HEK293 (cell line): ENCODE results near the gene TASOR2.

Experiments used
- CTCF ChIA-PET: fragments of 350-600 bp; formaldehyde crosslinking; extraction: SDS; loops from one replicate; lab custom pipeline; 2021; ENCODE audit warnings: antibody characterized with exemption; lab: Yijun Ruan, JAX
- POLR2A ChIA-PET: fragments of 300-600 bp; formaldehyde crosslinking; extraction: SDS; loops from one replicate; lab custom pipeline; 2020; ENCODE audit warnings: antibody characterized with exemption, inconsistent platforms; lab: Yijun Ruan, JAX
- H3K27ac ChIP-seq: fragments of 200-500 bp; sonication (Bioruptor generic); 2 replicates; pipeline ENCODE4 v1.5.1; 2014; ENCODE audit warnings: low read depth, low read length, control low read depth, inconsistent platforms; ENCODE audit errors: extremely low read depth
- H3K36me3 ChIP-seq, 2 experiments: fragments of 200-500 bp in 1 of 2; sonication (Bioruptor generic) in 1 of 2; 1 replicate in 1 of 2; 2 replicates in 1 of 2; pipeline ENCODE4 v1.5.1; 2014 to 2017; ENCODE audit warnings: inconsistent platforms in 2 of 2, low read length in 2 of 2; ENCODE audit not compliant: control insufficient read depth in 2 of 2, insufficient read depth in 1 of 2
- H3K4me1 ChIP-seq: fragments of 200-500 bp; sonication (Bioruptor generic); 2 replicates; pipeline ENCODE4 v1.5.1; 2014; ENCODE audit warnings: mild to moderate bottlenecking, low read length, inconsistent platforms; ENCODE audit not compliant: control insufficient read depth, insufficient read depth
- H3K4me3 ChIP-seq: 2 replicates; pipeline ENCODE4 v1.5.1; 2011; ENCODE audit warnings: low read depth, mild to moderate bottlenecking, control low read depth, low read length, moderate library complexity
- H3K9me3 ChIP-seq: fragments of 200-500 bp; sonication (Bioruptor generic); 2 replicates; pipeline ENCODE4 v1.5.1; 2014; ENCODE audit warnings: low read depth, low read length, inconsistent platforms; ENCODE audit not compliant: control insufficient read depth, insufficient read depth
- KLF16 ChIP-seq: fragments of 450-650 bp; formaldehyde crosslinking; IDR thresholded peaks from 2 replicates; pipeline ENCODE4 v1.5.1; 2017; ENCODE audit warnings: missing biosample characterization, missing genetic modification characterization
- MZF1 ChIP-seq: fragments of 450-650 bp; formaldehyde crosslinking; IDR thresholded peaks from 2 replicates; pipeline ENCODE4 v1.5.1; 2017; ENCODE audit warnings: missing biosample characterization, missing genetic modification characterization, borderline replicate concordance
- PBX3 ChIP-seq: sonication (generic); formaldehyde crosslinking; IDR thresholded peaks from 2 replicates; pipeline ENCODE4 v1.8.1; 2022; ENCODE audit warnings: mild to moderate bottlenecking, moderate library complexity, missing genetic modification reagents
- PRDM1 ChIP-seq: fragments of 450-650 bp; formaldehyde crosslinking; IDR thresholded peaks from 2 replicates; pipeline ENCODE4; 2016; ENCODE audit warnings: missing biosample characterization, missing genetic modification characterization
- PRDM10 ChIP-seq: fragments of 450-650 bp; formaldehyde crosslinking; IDR thresholded peaks from 2 replicates; pipeline ENCODE4 v1.5.1; 2016; ENCODE audit warnings: missing biosample characterization, missing genetic modification characterization
- PRDM6 ChIP-seq: fragments of 450-650 bp; formaldehyde crosslinking; IDR thresholded peaks from 2 replicates; pipeline ENCODE4 v1.5.1; 2017; ENCODE audit warnings: missing biosample characterization, missing genetic modification characterization
- ZBTB20 ChIP-seq: fragments of 450-650 bp; formaldehyde crosslinking; IDR thresholded peaks from 2 replicates; pipeline ENCODE4 v1.5.1; 2016; ENCODE audit warnings: missing biosample characterization, missing genetic modification characterization
- ZBTB8A ChIP-seq: fragments of 450-650 bp; formaldehyde crosslinking; IDR thresholded peaks from 2 replicates; pipeline ENCODE4 v1.5.1; 2016; ENCODE audit warnings: missing biosample characterization, missing genetic modification characterization
- ZFP3 ChIP-seq: fragments of 450-650 bp; formaldehyde crosslinking; IDR thresholded peaks from 2 replicates; pipeline ENCODE4 v1.5.1; 2016; ENCODE audit warnings: low read depth, missing biosample characterization, missing genetic modification characterization
- ZFP37 ChIP-seq: fragments of 450-650 bp; formaldehyde crosslinking; IDR thresholded peaks from 2 replicates; pipeline ENCODE4 v1.5.1; 2016; ENCODE audit warnings: missing biosample characterization, missing genetic modification characterization
- ZNF10 ChIP-seq: fragments of 450-650 bp; formaldehyde crosslinking; IDR thresholded peaks from 2 replicates; pipeline ENCODE4 v1.5.1; 2017; ENCODE audit warnings: missing biosample characterization, missing genetic modification characterization
- ZNF175 ChIP-seq: fragments of 450-650 bp; formaldehyde crosslinking; IDR thresholded peaks from 2 replicates; pipeline ENCODE4 v1.5.1; 2016; ENCODE audit warnings: missing biosample characterization, missing genetic modification characterization
- ZNF391 ChIP-seq: fragments of 450-650 bp; formaldehyde crosslinking; IDR thresholded peaks from 2 replicates; pipeline ENCODE4 v1.5.1; 2016; ENCODE audit warnings: low read depth, missing biosample characterization, missing genetic modification characterization, borderline replicate concordance
- ZNF488 ChIP-seq: fragments of 450-650 bp; formaldehyde crosslinking; IDR thresholded peaks from 2 replicates; pipeline ENCODE4 v1.5.1; 2016; ENCODE audit warnings: missing biosample characterization, missing genetic modification characterization
- ZNF596 ChIP-seq: fragments of 450-650 bp; IDR thresholded peaks from 2 replicates; pipeline ENCODE4 v1.5.0; 2018; ENCODE audit warnings: missing biosample characterization, mild to moderate bottlenecking, missing genetic modification characterization, moderate library complexity
- ZNF658 ChIP-seq: fragments of 450-650 bp; formaldehyde crosslinking; IDR thresholded peaks from 2 replicates; pipeline ENCODE4; 2016; ENCODE audit warnings: missing biosample characterization, missing genetic modification characterization
- ZNF692 ChIP-seq: fragments of 450-650 bp; formaldehyde crosslinking; IDR thresholded peaks from 2 replicates; pipeline ENCODE4 v1.5.1; 2016; ENCODE audit warnings: missing biosample characterization, missing genetic modification characterization
- ZNF747 ChIP-seq: fragments of 450-650 bp; formaldehyde crosslinking; IDR thresholded peaks from 2 replicates; pipeline ENCODE4 v1.5.1; 2016; ENCODE audit warnings: missing biosample characterization, missing genetic modification characterization
- ZNF768 ChIP-seq: fragments of 450-650 bp; formaldehyde crosslinking; IDR thresholded peaks from 2 replicates; pipeline ENCODE4 v1.5.1; 2018; ENCODE audit warnings: missing biosample characterization, mild to moderate bottlenecking, missing genetic modification characterization
- ZSCAN16 ChIP-seq: fragments of 450-650 bp; formaldehyde crosslinking; IDR thresholded peaks from 2 replicates; pipeline ENCODE4 v1.5.1; 2016; ENCODE audit warnings: missing biosample characterization, missing genetic modification characterization
- ZSCAN30 ChIP-seq: fragments of 450-650 bp; IDR thresholded peaks from 2 replicates; pipeline ENCODE4 v1.5.1; 2018; ENCODE audit warnings: missing biosample characterization, mild to moderate bottlenecking, missing genetic modification characterization, moderate library complexity

TASOR2 gene

GRCh38 chr10:5643346-5644067 lies 41.1 kb upstream of the TASOR2 start:
- POLR2A ChIA-PET = no interaction called here
- CTCF ChIA-PET = interaction anchor here (0.8 to 4.6 kb wide), 2 partner anchors 10 to 14 kb away, joined by 3 to 30 read pairs; no protein-coding TSS in a partner anchor
- Histone ChIP-seq H3K4me3 (no peak overlapping the region), H3K27ac (no peak overlapping the region), H3K4me1 (no peaks in the 10 kb centered on the region), H3K36me3 (peaks cover 9 to 43% of the 10 kb centered on the region in 2 experiments; a peak in 2 of 3 replicates), H3K9me3 (no peaks in the 10 kb centered on the region)
- no peak for TF ChIP-seq ZFP37
- TF ChIP-seq, all 188 proteins: peak for 0

GRCh38 chr10:5644930-5645329 lies 39.7 kb upstream of the TASOR2 start:
- CTCF ChIA-PET = no interaction called here
- no peaks in the 10 kb centered on the region for H3K4me1 ChIP-seq
- TF ChIP-seq ZNF692 (tag by site-specific recombination) (no peak), ZNF175 (no peak), ZFP3 (no peak), ZSCAN16 (tag by site-specific recombination) (no peak), PRDM1 (no peak), PBX3 (CRISPR knock-in tag) (no peak), ZNF10 (no peak), ZNF488 (no peak), ZSCAN30 (no peak)
- TF ChIP-seq, all 188 proteins: peak for 0
- Histone ChIP-seq H3K9me3 (no peaks in the 10 kb centered on the region), H3K4me3 (no peak overlapping the region), H3K27ac (no peak overlapping the region), H3K36me3 (peaks cover 9 to 29% of the 10 kb centered on the region in 2 experiments; a peak in 2 of 3 replicates)
- POLR2A ChIA-PET = no interaction called here

GRCh38 chr10:5645375-5645774 lies 39.3 kb upstream of the TASOR2 start:
- Histone ChIP-seq H3K36me3 (peaks cover 9 to 25% of the 10 kb centered on the region in 2 experiments; a peak in 2 of 3 replicates), H3K27ac (no peak overlapping the region), H3K4me1 (no peaks in the 10 kb centered on the region), H3K4me3 (no peak overlapping the region), H3K9me3 (no peaks in the 10 kb centered on the region)
- ChIA-PET POLR2A (no interaction called here), CTCF (no interaction called here)
- TF ChIP-seq PRDM6 (tag by site-specific recombination) (no peak), ZBTB8A (no peak), ZNF658 (no peak), PBX3 (CRISPR knock-in tag) (no peak), PRDM10 (no peak), ZNF596 (no peak), ZNF768 (no peak), ZFP3 (no peak), ZNF391 (tag by site-specific recombination) (no peak), KLF16 (tag by site-specific recombination) (no peak), ZBTB20 (tag by site-specific recombination) (no peak), MZF1 (no peak), ZNF747 (no peak)
